IPS-11a (cell line): ENCODE data around the gene PSPH.
A peak's percentile ranks its signal among the peaks of the same experiment; 100 is the strongest.
"Not testable (repeated sequence)": the region's sequence is repeated elsewhere in the genome, so short reads cannot be mapped to it uniquely, and the experiment has no call there.

Source experiments
- H3K4me3 ChIP-seq: one replicate; pipeline ENCODE4 v1.5.1; 2013; ENCODE audit warnings: low read depth, low read length, control low read depth

The PSPH gene

GRCh38 chr7:56051339-56052191, at the start of gene PSPH, which contains the start of gene CCT6A:
Gene PSPH, minus strand, starts transcription at chr7:56051444. Its CDS starts 30,232 bp downstream, at chr7:56021212.
Gene CCT6A, plus strand, starts transcription at chr7:56051765. Its CDS starts 84 bp downstream, at chr7:56051849.
- peak within 1 kb of the TSS; percentile 94 for H3K4me3 ChIP-seq

- H3K4me3 ChIP-seq, result no peak overlapping the region
These were observed 48.4 kb upstream of the PSPH start for GRCh38 chr7:56099653-56100052.

GRCh38 chr7:56098187-56099008, 47.2 kb upstream of the PSPH start:
- H3K4me3 ChIP-seq, result not testable (repeated sequence)

GRCh38 chr7:56097700-56098099, 46.5 kb upstream of the PSPH start:
- H3K4me3 ChIP-seq, result no peak overlapping the region

- no peak within 1 kb of the TSS for H3K4me3 ChIP-seq
These were observed 41.7 kb upstream of the PSPH start, which contains the start of gene PHKG1 for GRCh38 chr7:56092789-56093531. Gene PHKG1, minus strand, starts transcription at chr7:56092952. Its CDS starts 4,011 bp downstream, at chr7:56088941.

GRCh38 chr7:56092388-56092787, 41.1 kb upstream of the PSPH start:
- not testable (repeated sequence) for H3K4me3 ChIP-seq

GRCh38 chr7:56091591-56091990, 40.3 kb upstream of the PSPH start:
- no peak overlapping the region for H3K4me3 ChIP-seq

GRCh38 chr7:56087445-56087844, 36.2 kb upstream of the PSPH start:
- H3K4me3 ChIP-seq, result no peak overlapping the region

GRCh38 chr7:56086761-56087160, 35.5 kb upstream of the PSPH start:
- H3K4me3 ChIP-seq, result no peak overlapping the region

GRCh38 chr7:56083150-56083785, 32.0 kb upstream of the PSPH start:
- H3K4me3 ChIP-seq, result no peak overlapping the region

- no peak overlapping the region for H3K4me3 ChIP-seq
These were observed 30.5 kb upstream of the PSPH start for GRCh38 chr7:56081626-56082340.

- not testable (repeated sequence) for H3K4me3 ChIP-seq
These were observed 29.6 kb upstream of the PSPH start for GRCh38 chr7:56080726-56081435.

GRCh38 chr7:56079450-56080185, 28.4 kb upstream of the PSPH start:
- no peak overlapping the region for H3K4me3 ChIP-seq

- H3K4me3 ChIP-seq, result no peak overlapping the region
These were observed 27.0 kb upstream of the PSPH start for GRCh38 chr7:56078196-56078595.

- no peak overlapping the region for H3K4me3 ChIP-seq
These were observed 26.4 kb upstream of the PSPH start for GRCh38 chr7:56077681-56078080.

- H3K4me3 ChIP-seq, result no peak overlapping the region
These were observed 23.1 kb upstream of the PSPH start for GRCh38 chr7:56074371-56074791.

GRCh38 chr7:56066376-56066775, 15.1 kb upstream of the PSPH start:
- H3K4me3 ChIP-seq, result not testable (repeated sequence)

- H3K4me3 ChIP-seq, result peak within 1 kb of the TSS; percentile 70
These were observed 12.8 kb upstream of the PSPH start, which contains the start of gene SUMF2 for GRCh38 chr7:56063882-56064625. Gene SUMF2, plus strand, starts transcription at chr7:56064286. Its CDS starts 26 bp downstream, at chr7:56064312.
